Aorta (tissue), 5 donors: Measurements from ENCODE around the gene C3. TPM values are rescaled to one million over a fixed set of nuclear protein-coding genes. Genes with fewer than 3 reads are reported as not detected.
"Not testable (repeated sequence)": the region's sequence is repeated elsewhere in the genome, so short reads cannot be mapped to it uniquely, and the experiment has no call there.

Experiments
- ATAC-seq: fragments of 200-7000 bp; cut with Tn5 transposase; one replicate; pipeline ENCODE4 v1.9.1; 2022; ENCODE audit warnings: moderate library complexity; ENCODE audit not compliant: low FRiP score
- DNase-seq, 2 donors: peaks; one replicate each; pipeline ENCODE4 v3.0.0-alpha.2; 2020
- H3K27ac ChIP-seq, 2 donors: one replicate each; pipeline ENCODE4 v1.5.1; 2013; ENCODE audit warnings: low read length in 2 of 2, mild to moderate bottlenecking in 2 of 2, moderate library complexity in 2 of 2, control low read depth in 1 of 2, inconsistent platforms in 1 of 2, low read depth in 1 of 2
- H3K27me3 ChIP-seq, 2 donors: one replicate each; pipeline ENCODE4 v1.6.1; 2013; ENCODE audit warnings: control low read depth in 1 of 2, low read length in 1 of 2, mild to moderate bottlenecking in 1 of 2, moderate library complexity in 1 of 2; ENCODE audit not compliant: insufficient read depth in 2 of 2, control insufficient read depth in 1 of 2
- H3K36me3 ChIP-seq, 2 donors: one replicate each; pipeline ENCODE4 v1.6.1; 2013; ENCODE audit warnings: control low read depth in 1 of 2, low read length in 1 of 2, mild to moderate bottlenecking in 1 of 2; ENCODE audit not compliant: insufficient read depth in 2 of 2, control insufficient read depth in 1 of 2
- H3K4me1 ChIP-seq, 2 donors: one replicate each; pipeline ENCODE4 v1.6.1; 2013; ENCODE audit warnings: low read length in 2 of 2, control low read depth in 1 of 2, mild to moderate bottlenecking in 1 of 2, moderate library complexity in 1 of 2; ENCODE audit not compliant: insufficient read depth in 2 of 2, control insufficient read depth in 1 of 2
- H3K4me3 ChIP-seq, 2 donors: one replicate each; pipeline ENCODE4 v1.5.1; 2013; ENCODE audit warnings: low read length in 2 of 2, control low read depth in 1 of 2, mild to moderate bottlenecking in 1 of 2
- H3K9me3 ChIP-seq: one replicate; pipeline ENCODE4 v1.6.1; 2013; ENCODE audit warnings: mild to moderate bottlenecking, low read length; ENCODE audit not compliant: control insufficient read depth
- WGBS, 2 donors: extraction: QIAGEN DNeasy Blood & Tissue Kit; methylation state at CpG; one replicate each; pipeline ENCODE4 v1.1.7; 2013; 5-methylcytosine and 5-hydroxymethylcytosine counted together
- intact Hi-C, 2 donors: fragments of 100-400 bp; cut with DNase I; formaldehyde crosslinking; loops; one replicate each; pipeline versions ENCODE4 v1.14.2 to v1.15.0; 2022
- polyA plus RNA-seq, 2 donors: library from polyadenylated mRNA; stranded (reverse); fragments of 200-250 nt; gene quantifications; one replicate each; pipeline ENCODE4 v1.2.3, GENCODE V29; 2013
- total RNA-seq, 2 donors: library from RNA; stranded (reverse); fragmentation: NEBNext Ultra II Directional; extraction: Animal tissue kit (Norgen Biotek cat#: 25700); gene quantifications; one replicate each; pipeline ENCODE4 v1.2.1, GENCODE V29; 2021
- donor health status: healthy with polysubstance abuse.
- donor health status: Bipolar disorder and iron deficiency.
- donor health status: DM: no; HTN: no; CAD: no.
- donor health status: DM: no; HTN: no; CAD: no.
- donor health status: DM: yes; HTN: yes; CAD: no.

The C3 gene
- total and polyA plus RNA-seq, 4 donors: 9.1 to 3,196 (median 522) TPM

DNA sequence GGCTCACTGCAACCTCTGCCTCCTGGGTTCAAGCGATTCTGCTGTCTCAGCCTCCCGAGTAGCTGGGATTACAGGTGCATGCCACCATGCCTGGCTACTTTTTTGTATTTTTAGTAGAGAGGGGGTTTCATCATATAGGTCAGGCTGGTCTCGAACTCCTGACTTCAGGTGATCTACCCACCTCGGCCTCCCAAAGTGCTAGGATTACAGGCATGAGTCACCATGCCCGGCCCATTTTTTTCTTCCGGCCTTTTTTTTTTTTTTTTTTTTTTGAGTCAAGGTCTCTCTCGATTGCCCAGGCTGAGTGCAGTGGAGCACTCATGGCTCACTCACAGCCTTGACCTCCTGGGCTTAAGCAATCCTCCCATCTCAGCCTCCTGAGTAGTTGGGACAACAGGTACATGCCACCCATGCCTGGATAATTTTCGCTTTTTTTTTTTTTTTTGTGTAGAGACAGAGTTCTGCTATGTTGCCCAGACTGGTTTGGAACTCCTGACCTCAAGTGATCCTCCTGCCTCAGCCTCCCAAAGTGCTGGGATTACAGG is 41.9 kb upstream of the C3 start:
- H3K4me1 ChIP-seq, intact Hi-C loops, DNase-seq, H3K9me3 ChIP-seq, H3K27me3 ChIP-seq, H3K36me3 ChIP-seq, ATAC-seq, H3K4me3 ChIP-seq, H3K27ac ChIP-seq: not testable (repeated sequence)
- WGBS, 2 donors: 82 to 90% methylated on average over 8 of the region's 8 CpGs

DNA sequence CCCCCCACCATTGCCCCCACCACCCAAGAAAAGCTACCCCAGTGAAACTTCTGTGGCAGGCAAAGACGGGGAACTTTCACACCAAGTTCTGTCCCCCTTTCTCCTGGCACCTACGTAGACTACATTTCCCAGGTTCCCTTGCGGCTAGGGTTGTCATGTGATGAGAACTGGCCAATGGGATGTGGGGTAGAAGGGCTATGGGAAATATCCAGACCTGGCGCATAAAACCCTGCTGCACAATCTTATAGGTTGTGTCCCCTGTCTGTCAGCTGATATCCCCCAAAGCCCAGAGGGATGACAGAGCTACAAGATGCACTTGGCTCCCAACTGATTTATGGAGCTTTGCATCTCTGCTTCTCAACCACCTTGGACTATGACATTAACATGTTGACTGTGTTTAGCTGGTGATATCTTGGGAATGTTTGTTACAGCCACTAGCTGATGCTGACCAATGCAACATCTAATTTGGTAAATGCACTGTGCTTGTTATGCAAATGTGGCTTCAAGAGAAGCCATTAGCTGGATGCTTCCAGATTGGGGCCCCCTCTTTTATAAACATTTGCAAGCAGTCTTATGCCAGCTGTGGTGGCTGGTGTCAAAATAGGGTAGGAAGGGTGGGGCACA is 40.7 kb upstream of the C3 start:
- no peak for DNase-seq
- Histone ChIP-seq H3K4me3 (no peak overlapping the region), H3K36me3 (no peaks in the 10 kb centered on the region), H3K4me1 (no peaks in the 10 kb centered on the region), H3K27ac (no peak overlapping the region), H3K27me3 (no peaks in the 10 kb centered on the region), H3K9me3 (peaks cover 1% of the 10 kb centered on the region)
- 70 to 93% methylated on average over 4 of the region's 4 CpGs for WGBS, 2 donors
- intact Hi-C loops: no loop called here
- ATAC-seq: no peak

DNA sequence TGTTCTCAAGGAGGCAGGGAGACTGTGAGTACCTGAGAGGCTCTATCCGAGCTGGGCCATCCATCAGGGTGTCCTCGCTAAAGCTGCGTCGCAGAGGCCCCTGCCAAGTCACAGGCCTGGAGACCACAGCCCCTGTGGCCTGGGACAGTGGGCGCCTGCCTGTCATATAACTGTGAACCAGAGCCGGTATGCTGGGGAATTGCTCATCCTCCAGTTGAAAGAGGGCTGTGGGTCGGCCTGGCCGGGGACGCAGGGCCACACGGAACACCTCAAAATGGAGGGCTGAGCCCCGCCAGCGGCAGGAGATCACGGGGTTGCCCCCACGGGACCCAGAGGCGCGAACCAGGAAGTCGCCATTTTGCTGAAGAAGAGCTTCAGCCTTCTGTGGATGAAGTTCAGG is 40.2 kb upstream of the C3 start:
- H3K4me3 ChIP-seq: no peak overlapping the region
- H3K27ac ChIP-seq: no peak overlapping the region
- peaks cover 1% of the 10 kb centered on the region for H3K9me3 ChIP-seq
- ATAC-seq: no peak
- no peak for DNase-seq
- 92 to 94% methylated on average over 17 of the region's 17 CpGs for WGBS, 2 donors
- no peaks in the 10 kb centered on the region for H3K36me3 ChIP-seq
- H3K27me3 ChIP-seq: no peaks in the 10 kb centered on the region
- no peaks in the 10 kb centered on the region for H3K4me1 ChIP-seq
- intact Hi-C loops: no loop called here

DNA sequence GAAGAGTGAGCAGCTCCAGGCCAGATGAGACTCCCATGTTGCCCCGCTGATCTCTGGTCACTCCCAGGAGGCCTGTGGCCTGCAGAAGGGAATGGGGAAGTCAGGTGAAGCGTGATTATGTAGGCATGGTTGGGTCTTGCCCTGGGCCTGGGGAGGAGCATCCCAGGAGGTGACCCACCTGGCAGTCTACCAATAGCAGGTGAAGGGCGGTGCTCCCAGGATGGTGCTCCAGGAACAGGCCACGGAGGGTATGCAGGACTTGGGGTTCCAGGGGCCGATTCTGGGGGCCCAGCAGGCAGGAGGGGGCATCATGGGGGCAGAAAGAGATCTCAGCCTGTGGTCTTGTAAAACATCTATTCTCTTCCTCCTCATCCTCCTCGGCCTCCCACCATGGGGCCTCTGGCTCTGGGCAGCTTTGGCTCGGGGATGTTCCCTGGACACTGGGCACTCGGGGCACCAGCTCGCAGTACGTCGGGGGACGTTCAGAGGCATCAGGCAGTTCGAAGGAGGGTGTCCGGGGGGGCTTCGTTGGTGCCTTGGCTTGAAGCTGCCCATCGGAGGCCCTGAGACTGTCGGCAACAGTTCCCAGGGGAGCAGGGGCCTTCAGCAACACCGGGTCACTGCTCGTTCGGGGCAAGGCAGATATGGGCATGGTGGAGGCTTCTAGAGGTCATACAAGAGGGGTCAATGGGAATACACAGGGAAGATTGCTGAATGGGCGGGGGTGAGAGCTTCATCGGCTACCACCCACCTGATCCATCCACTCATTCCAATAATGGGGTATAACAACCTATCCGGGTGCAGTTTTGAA is 34.4 kb upstream of the C3 start:
- intact Hi-C loops: no loop called here
- Histone ChIP-seq H3K4me3 (no peak overlapping the region), H3K36me3 (peaks cover 2 to 4% of the 10 kb centered on the region in 2 donors), H3K27me3 (no peaks in the 10 kb centered on the region), H3K4me1 (no peaks in the 10 kb centered on the region), H3K27ac (no peak overlapping the region), H3K9me3 (no peaks in the 10 kb centered on the region)
- ATAC-seq (no peak), DNase-seq (no peak)
- 89 to 94% methylated on average over 22 to 23 of the region's 23 CpGs for WGBS, 2 donors

DNA sequence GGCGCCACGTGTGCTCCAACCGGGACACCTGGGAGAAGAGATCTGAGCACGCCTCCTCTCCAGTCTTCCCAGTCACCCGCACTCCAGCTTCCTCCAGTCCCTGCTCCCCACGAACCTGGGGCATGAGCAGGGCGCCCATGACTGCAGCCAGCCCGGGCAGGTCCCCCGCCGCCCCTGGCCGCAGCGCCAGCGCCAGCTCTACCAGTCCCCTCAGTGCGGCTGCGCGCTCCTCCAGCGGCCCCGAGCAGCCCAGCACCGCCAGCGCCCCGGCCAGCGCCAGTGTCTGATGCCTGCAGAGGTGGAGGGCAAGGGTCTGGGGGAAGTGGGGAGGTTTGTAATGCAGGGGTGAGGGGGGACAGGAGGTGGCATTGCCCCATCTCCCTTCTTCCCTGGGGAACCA is 33.7 kb upstream of the C3 start:
- Histone ChIP-seq H3K9me3 (no peaks in the 10 kb centered on the region), H3K27ac (no peak overlapping the region), H3K36me3 (peaks cover 2 to 4% of the 10 kb centered on the region in 2 donors), H3K4me3 (no peak overlapping the region), H3K4me1 (no peaks in the 10 kb centered on the region), H3K27me3 (no peaks in the 10 kb centered on the region)
- 94 to 95% methylated on average over 22 of the region's 22 CpGs for WGBS, 2 donors
- DNase-seq: no peak
- intact Hi-C loops: no loop called here
- ATAC-seq: no peak

DNA sequence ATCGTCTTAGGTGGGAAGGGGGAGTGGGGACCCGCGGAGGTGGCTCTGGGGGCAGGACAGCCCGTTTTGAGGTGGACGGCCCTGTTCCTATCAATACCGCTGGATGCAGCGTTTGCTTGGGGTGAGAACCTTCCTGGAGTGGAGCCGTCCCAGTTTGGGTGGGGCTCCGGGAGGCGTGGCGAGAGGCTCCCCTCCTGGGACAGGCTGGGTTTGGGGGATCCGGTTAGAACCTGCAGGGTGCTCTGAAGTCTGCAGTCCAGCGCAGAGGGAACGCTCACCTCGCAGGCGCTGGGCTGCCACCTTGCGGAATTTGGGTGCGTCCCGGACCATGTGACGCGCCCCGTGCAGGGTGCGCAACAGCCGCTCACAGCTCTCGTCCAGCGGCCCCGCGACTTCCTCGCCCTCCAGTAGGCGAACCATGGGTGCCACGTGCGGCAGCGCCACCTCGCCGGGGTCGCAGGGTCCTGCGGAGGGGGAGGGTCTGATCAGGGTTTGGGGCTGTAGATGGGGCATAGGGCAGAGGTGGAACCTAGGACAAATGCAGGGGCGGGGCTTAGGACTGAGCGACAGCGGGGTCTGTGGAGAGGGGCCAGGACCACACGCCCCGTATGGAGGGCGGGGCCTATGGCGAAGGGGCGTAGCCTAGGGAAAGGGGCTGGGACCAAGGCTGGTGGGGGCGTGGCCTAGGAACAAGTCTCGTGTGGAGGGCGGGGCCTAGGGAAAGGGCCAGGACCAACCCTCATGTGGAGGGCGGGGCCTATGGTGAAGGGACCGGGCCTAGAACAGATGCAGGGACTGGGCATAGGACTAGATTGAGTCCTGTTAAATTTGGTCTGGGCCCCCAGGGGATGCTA is 33.0 kb upstream of the C3 start:
- Histone ChIP-seq H3K4me1 (no peaks in the 10 kb centered on the region), H3K27ac (peak overlapping the region in 1 of 2 donors; percentile 4), H3K27me3 (no peaks in the 10 kb centered on the region), H3K9me3 (no peaks in the 10 kb centered on the region), H3K36me3 (peaks cover 2 to 4% of the 10 kb centered on the region in 2 donors), H3K4me3 (no peak overlapping the region)
- whole genome bisulfite sequencing, 2 donors: 3 to 4% methylated on average over 50 of the region's 50 CpGs
- ATAC-seq (peak; percentile 87), DNase-seq (peak; percentile 83 to 93)
- intact Hi-C loops: no loop called here

DNA sequence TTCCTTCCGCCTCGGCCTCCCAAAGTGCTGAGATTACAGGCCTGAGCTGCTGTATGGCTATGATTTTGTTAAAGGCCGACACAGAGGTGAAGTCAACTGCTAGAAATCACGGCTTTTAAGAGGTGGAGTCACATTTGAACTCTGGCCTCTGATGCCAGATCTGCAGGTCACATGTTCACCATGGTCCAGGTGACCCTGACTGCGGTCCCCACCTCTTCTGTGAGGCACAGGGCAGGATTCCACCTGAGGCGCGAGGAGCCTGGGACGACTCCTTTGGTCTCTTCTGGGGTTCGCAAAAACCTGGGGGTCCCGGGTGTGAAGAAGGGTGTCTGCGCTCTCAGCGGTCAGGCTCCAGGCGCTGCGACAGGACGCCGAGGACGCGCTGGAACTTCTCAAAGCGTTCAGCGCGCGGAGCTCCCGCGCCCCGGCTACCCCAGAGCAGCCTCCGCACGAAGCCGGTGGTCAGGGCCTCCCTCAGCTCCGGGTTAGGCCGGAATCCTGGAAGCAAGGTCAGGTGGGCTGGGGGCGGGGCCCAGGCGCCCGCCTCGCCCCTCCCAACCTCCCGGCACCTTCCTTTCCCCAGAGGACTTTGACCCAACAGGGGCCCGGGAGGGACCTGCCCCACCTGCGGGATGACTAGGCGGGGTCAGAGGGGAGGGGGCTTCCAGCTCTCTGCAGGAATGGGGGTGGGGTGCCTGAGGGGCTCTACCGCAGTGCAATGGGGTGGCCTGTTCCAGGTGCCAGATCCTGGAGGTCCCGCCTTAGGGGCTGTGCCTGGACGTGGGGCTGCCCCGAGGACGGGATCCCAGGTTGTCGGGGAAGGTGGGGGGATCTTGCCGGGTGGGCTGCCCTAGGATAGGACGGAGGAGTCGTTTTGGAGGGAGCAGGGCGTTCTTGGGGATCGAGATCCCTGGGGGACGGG is 32.1 kb upstream of the C3 start:
- Histone ChIP-seq H3K9me3 (no peaks in the 10 kb centered on the region), H3K4me1 (no peaks in the 10 kb centered on the region), H3K36me3 (peaks cover 2 to 4% of the 10 kb centered on the region in 2 donors), H3K27me3 (no peaks in the 10 kb centered on the region), H3K4me3 (no peak overlapping the region), H3K27ac (no peak overlapping the region)
- ATAC-seq: no peak
- intact Hi-C loops: no loop called here
- no peak for DNase-seq
- WGBS, 2 donors: 62 to 66% methylated on average over 47 to 50 of the region's 50 CpGs

DNA sequence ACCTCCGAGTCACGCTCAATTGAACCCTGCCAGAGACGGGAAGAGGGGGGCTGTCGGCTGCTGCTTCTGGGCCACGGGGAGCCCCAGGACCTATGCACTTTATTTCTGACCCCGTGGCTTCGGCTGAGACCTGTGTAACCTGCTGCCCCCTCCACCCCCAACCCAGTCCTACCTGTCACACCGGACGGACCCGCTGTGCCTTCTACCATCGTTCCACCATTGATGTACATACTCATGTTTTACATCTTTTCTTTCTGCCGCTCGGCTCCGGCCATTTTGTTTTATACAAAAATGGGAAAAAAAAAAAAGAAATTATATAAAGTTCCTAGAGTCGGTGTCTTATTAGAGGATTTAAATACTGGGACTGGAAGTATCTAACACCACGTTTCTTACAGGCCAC is 30.7 kb upstream of the C3 start:
- 90 to 92% methylated on average over 16 of the region's 16 CpGs for WGBS, 2 donors
- no peak for ATAC-seq
- no peaks in the 10 kb centered on the region for H3K9me3 ChIP-seq
- no peak overlapping the region for H3K27ac ChIP-seq
- no peak for DNase-seq
- H3K4me1 ChIP-seq: no peaks in the 10 kb centered on the region
- intact Hi-C loops: no loop called here
- no peaks in the 10 kb centered on the region for H3K27me3 ChIP-seq
- no peak overlapping the region for H3K4me3 ChIP-seq
- H3K36me3 ChIP-seq: peaks cover 4 to 5% of the 10 kb centered on the region in 2 donors
